Memory B cell (primary cell): ENCODE measurements around the gene IDH3B.

Experiments
- ATAC-seq: fragments of 150-1000 bp; cut with Tn5 transposase; 2 replicates; pipeline ENCODE4 v1.10.0; 2021; ENCODE audit warnings: low read depth, mild to moderate bottlenecking, moderate library complexity
- DNase-seq, 2 donors: peaks; one replicate each; pipeline ENCODE4 v3.0.0; 2022; ENCODE audit warnings: low spot score in 2 of 2
- H3K27ac Mint-ChIP-seq: one replicate; pipeline ENCODE4 v1.8.0; 2022; ENCODE audit warnings: mild to moderate bottlenecking, moderate library complexity, mixed read lengths
- H3K27me3 Mint-ChIP-seq: one replicate; pipeline ENCODE4 v1.8.0; 2022; ENCODE audit warnings: mixed read lengths
- H3K36me3 Mint-ChIP-seq: one replicate; pipeline ENCODE4 v1.8.0; 2022; ENCODE audit warnings: mild to moderate bottlenecking, mixed read lengths
- H3K4me1 Mint-ChIP-seq: one replicate; pipeline ENCODE4 v1.8.0; 2022; ENCODE audit warnings: mixed read lengths
- H3K4me3 Mint-ChIP-seq: one replicate; pipeline ENCODE4 v1.8.0; 2022; ENCODE audit warnings: mild to moderate bottlenecking, moderate library complexity, mixed read lengths
- H3K9me3 Mint-ChIP-seq: one replicate; pipeline ENCODE4 v1.8.0; 2022; ENCODE audit warnings: mixed read lengths

Gene IDH3B

DNA sequence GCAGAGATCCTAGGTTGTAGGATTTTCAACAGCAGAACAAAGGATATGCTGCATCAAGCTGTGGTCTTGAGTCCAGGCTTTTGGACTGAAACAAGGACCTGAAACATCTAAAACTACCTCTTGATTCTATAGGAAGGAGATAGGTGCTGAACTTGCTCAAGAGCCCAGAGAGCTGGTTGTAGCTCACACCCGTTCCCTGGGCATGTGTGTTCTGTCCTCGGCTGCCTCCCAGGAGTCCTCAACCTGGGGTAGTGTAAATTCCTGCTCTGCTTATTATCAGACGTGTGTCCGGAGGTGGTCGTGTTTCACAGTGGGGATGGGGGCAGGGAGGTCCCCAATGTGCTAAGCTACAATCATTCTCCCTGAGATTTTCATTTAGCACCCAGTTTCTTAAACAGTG lies 6.8 kb downstream of the IDH3B start:
- no peak overlapping the region for H3K4me3 Mint-ChIP-seq

DNA sequence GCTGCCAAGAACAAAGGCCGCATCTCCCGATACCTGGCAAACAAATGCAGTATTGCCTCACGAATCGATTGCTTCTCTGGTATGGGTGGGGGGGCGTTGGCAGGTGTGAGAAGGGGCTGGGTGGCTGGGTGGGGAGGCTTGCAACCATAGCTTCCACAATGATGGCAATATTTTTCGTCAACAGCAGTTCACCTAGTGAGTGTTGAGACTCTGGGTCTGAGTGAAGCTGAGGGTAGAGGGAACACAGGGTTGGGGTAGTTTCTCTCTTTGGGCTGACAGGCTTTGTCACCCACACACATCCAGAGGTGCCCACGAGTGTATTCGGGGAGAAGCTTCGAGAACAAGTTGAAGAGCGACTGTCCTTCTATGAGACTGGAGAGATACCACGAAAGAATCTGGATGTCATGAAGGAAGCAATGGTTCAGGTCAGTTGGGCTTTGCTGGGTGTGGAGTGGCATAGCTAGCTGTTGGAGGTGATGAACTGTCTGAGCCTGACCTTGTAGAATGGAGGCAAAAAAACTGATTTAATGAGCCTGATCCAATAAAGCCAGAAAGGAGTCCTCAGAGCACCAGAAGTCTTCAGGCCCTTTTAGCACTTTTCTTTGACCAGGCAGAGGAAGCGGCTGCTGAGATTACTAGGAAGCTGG lies 7.4 kb downstream of the IDH3B start:
- peaks cover 51% of the 10 kb centered on the region for H3K36me3 Mint-ChIP-seq
- no peak for ATAC-seq
- peak overlapping the region; percentile 12 for H3K27ac Mint-ChIP-seq
- H3K4me1 Mint-ChIP-seq, result peaks cover 18% of the 10 kb centered on the region
- no peaks in the 10 kb centered on the region for H3K9me3 Mint-ChIP-seq
- H3K27me3 Mint-ChIP-seq, result no peaks in the 10 kb centered on the region
- no peak overlapping the region for H3K4me3 Mint-ChIP-seq
- DNase-seq, result no peak

More for the DNA sequence above, 6.8 kb downstream of the IDH3B start:
- Mint-ChIP-seq H3K4me1 (peaks cover 20% of the 10 kb centered on the region), H3K27me3 (no peaks in the 10 kb centered on the region), H3K9me3 (no peaks in the 10 kb centered on the region), H3K36me3 (peaks cover 57% of the 10 kb centered on the region), H3K27ac (no peak overlapping the region)
- ATAC-seq (no peak), DNase-seq (no peak)

DNA sequence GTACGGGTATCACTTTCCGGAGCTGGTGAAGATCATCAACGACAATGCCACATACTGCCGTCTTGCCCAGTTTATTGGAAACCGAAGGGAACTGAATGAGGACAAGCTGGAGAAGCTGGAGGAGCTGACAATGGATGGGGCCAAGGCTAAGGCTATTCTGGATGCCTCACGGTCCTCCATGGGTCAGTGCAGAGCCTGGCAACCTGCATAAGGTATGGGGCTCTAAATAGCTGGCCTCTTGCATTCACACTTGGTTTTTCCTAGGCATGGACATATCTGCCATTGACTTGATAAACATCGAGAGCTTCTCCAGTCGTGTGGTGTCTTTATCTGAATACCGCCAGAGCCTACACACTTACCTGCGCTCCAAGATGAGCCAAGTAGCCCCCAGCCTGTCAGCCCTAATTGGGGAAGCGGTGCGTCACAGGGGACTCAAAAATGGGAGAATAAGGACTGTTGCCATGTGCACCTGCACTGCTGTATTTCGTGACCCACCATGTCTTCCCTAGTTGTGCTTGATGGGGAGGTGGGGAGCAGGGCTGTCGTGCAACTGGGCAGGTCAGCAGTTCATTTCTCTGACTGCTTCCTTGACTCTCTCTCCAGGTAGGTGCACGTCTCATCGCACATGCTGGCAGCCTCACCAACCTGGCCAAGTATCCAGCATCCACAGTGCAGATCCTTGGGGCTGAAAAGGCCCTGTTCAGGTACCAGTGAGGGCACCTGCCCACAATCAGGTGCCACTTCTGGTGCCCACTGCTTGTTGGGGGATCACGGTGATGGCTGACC lies 8.5 kb downstream of the IDH3B start:
- no peaks in the 10 kb centered on the region for H3K27me3 Mint-ChIP-seq
- no peak overlapping the region for H3K4me3 Mint-ChIP-seq
- H3K4me1 Mint-ChIP-seq, result peaks cover 18% of the 10 kb centered on the region
- no peak overlapping the region for H3K27ac Mint-ChIP-seq
- no peaks in the 10 kb centered on the region for H3K9me3 Mint-ChIP-seq
- DNase-seq (no peak), ATAC-seq (no peak)
- peaks cover 46% of the 10 kb centered on the region for H3K36me3 Mint-ChIP-seq

DNA sequence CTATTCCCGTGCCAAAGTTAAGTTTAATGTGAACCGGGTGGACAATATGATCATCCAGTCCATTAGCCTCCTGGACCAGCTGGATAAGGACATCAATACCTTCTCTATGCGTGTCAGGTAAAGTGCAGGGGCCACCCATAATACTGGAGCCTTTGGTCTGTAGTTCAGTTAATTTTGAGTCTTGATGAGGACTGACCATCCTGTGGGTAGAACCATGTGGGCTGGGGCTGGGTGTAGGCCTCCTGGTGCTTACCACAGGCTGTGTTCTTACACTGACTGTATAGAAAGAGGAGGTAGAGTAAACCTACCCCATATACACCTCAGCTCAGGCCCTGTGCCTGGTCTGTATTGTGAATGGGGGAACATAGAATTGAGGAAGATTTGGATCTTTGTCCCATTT lies 9.2 kb downstream of the IDH3B start:
- Mint-ChIP-seq H3K4me1 (peaks cover 18% of the 10 kb centered on the region), H3K36me3 (peaks cover 41% of the 10 kb centered on the region), H3K27me3 (no peaks in the 10 kb centered on the region), H3K9me3 (no peaks in the 10 kb centered on the region), H3K27ac (peak overlapping the region; percentile 90), H3K4me3 (peak overlapping the region; percentile 91)
- DNase-seq (no peak), ATAC-seq (no peak)

DNA sequence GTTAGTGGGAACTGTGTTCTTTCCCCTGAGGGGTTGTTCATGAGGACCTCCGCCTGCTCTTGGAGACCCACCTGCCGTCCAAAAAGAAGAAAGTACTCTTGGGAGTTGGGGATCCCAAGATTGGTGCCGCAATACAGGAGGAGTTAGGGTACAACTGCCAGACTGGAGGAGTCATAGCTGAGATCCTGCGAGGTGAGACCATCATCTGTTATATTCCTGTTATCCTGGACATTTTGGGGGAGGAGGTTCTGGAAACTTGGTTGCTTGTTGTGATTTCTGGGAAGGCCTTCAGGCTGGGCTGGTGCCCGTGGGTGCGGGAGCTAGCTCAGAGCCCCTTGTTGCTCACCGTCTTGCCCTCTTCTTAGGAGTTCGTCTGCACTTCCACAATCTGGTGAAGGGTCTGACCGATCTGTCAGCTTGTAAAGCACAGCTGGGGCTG lies 9.6 kb downstream of the IDH3B start:
- H3K9me3 Mint-ChIP-seq, result no peaks in the 10 kb centered on the region
- peaks cover 37% of the 10 kb centered on the region for H3K36me3 Mint-ChIP-seq
- peaks cover 18% of the 10 kb centered on the region for H3K4me1 Mint-ChIP-seq
- peak overlapping the region; percentile 90 for H3K27ac Mint-ChIP-seq
- H3K4me3 Mint-ChIP-seq, result peak overlapping the region; percentile 91
- ATAC-seq, result no peak
- no peaks in the 10 kb centered on the region for H3K27me3 Mint-ChIP-seq
- DNase-seq, result no peak

DNA sequence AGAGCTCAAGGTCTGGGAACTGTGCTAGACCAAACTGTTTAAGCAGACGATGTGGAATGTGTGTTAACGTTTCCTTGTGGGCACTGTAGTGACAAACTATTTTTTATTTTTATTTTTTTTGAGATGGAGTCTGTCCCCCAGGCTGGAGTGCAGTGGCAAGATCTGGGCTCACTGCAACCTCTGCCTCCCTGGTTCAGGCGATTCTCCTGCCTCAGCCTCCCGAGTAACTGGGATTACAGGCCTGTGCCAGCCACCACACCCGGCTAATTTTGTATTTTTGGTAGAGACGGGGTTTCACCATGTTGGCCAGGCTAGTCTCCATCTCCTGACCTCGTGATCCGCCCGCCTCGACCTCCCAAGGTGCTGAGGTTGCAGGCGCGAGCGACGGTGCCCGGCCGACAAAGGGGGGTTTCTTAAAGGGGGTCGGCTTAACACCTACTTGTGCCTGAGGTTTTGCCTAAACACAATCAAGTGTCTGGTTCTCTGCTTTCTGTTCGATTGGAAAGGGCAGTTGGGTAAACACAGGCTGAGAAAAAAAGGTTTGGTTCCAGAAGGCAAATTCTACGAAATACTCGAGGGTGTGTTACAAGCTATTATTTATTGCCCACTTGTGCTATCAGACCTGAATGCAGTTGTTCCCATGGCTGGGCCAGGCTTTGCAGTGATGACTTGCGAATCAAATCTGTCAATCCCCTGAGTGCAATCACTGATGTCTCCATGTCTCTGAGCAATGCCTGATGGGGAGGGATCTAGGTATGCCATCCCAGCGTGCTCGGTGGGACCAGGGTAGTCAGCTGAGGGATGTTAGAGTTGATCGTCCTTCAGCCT lies 10.2 kb downstream of the IDH3B start:
- DNase-seq (no peak), ATAC-seq (no peak)
- Mint-ChIP-seq H3K36me3 (peaks cover 33% of the 10 kb centered on the region), H3K27ac (peak overlapping the region; percentile 90), H3K9me3 (no peaks in the 10 kb centered on the region), H3K4me3 (peak overlapping the region; percentile 91), H3K4me1 (peaks cover 14% of the 10 kb centered on the region), H3K27me3 (no peaks in the 10 kb centered on the region)

DNA sequence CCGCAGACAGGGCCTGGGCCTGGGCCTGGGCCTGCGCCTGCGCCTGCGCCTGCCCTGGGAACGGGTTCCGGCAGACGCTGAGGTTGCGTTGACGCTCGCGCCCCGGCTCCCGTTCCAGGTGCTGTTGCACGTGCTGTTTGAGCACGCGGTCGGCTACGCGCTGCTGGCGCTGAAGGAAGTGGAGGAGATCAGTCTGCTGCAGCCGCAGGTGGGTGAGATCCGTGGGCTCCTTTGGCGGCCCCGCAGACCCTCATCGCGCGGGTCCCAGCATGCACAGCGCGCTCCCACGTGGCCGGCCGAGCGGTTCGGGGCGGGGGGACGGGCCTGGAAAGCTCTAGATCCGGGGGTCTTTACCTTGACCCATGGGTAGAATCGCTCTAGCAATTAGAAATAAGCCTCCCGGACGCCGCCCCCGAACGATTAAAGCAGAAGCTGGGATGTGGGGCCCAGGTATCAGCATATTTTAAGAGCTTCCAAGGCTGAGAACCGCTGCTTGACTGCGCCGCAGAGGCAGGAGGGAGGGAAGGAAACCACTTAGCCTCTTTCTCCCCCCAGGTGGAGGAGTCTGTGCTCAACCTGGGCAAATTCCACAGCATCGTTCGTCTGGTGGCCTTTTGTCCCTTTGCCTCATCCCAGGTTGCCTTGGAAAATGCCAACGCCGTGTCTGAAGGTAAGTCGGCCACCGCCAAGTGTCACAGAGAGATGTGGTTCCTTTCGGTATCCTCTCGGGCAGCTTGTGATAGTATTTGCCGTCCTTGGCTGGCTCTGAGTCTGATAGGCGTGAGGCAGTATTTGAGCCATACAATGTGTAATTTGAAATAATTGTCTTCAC lies 11.1 kb downstream of the IDH3B start:
- ATAC-seq (peak; percentile 64), DNase-seq (peak in 1 of 2 donors; percentile 56)
- Mint-ChIP-seq H3K9me3 (no peaks in the 10 kb centered on the region), H3K4me3 (peak overlapping the region; percentile 91), H3K27ac (peak overlapping the region; percentile 90), H3K36me3 (peaks cover 26% of the 10 kb centered on the region), H3K27me3 (no peaks in the 10 kb centered on the region), H3K4me1 (peaks cover 11% of the 10 kb centered on the region)

DNA sequence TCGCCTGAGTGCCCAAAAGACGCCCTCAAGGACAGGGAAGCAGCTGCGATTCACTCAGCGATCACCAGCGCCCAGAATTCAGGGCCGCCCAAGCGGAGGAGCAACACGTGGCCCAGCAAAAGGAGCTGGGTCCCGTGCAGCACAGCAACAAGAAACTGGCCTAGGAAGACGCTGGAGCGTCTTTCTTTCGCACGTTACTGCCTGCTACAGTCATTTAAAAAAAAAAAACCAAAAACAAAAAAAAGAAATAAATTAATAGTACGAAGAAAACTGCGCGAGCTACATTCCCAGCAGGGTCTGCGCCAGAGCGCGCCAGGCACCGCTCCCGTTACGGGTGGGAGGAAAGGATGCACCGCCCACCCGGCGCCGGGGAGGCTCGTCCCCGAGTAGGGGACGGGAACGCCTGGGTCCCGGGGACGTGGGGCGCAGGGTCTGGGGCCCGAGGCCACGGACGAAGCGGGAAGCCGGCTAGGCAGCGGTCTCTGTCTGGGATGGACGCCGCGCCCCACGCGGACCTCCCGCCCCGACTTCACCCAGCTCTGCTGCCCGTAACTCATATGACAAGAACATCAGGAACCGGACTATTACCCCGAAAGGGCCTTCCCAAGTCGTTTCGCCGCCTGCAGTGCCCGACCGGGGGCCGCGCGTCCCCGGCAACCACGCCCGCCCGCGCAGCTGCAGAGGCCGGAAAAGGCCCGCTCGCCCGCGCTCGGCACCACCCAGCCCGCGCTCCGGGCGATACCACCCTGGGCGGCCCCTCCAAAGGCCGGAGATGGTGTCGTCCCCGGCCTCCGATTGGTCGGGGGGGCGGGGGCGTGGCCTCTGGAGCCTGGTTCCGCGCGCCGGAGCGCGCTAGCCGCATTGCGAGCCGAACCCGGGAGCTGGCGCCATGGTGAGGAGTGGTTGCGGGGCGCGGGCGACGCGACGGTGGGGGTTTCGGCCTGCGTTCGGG lies 12.0 kb downstream of the IDH3B start, which contains the start of gene NOP56:
Gene NOP56, plus strand, starts transcription at position 861 of the 952 bp plus-strand sequence. Its CDS starts 29 bp downstream, at position 890.
- Mint-ChIP-seq H3K4me3 (peak within 1 kb of the TSS; percentile 91), H3K27me3 (no peaks in the 10 kb centered on the region), H3K36me3 (peaks cover 20% of the 10 kb centered on the region), H3K4me1 (peaks cover 14% of the 10 kb centered on the region), H3K9me3 (no peaks in the 10 kb centered on the region), H3K27ac (peak within 1 kb of the TSS; percentile 90)
- ATAC-seq (peak; percentile 81), DNase-seq (peak; percentile 97 to 98)

DNA sequence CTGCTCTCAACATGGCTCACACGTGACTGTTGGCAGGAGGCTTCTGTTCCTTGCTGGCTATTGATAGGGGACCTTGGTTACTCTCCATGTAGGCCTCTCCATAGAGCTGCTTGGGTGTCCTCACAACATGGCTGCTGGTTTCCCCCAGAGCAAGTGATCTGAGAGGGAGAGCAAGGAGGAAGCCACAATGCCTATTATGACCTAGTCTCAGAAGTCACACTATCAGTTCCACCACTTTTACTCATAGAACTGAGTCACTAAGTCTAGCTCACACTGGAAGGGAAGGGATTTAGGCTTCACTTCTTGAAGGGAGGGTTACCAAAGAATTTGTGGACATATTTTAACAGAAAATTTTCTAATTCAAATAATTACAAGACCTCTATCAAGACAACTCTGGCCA lies 20.3 kb downstream of the IDH3B start:
- no peak overlapping the region for H3K27ac Mint-ChIP-seq
- no peak for ATAC-seq
- no peaks in the 10 kb centered on the region for H3K27me3 Mint-ChIP-seq
- no peak overlapping the region for H3K4me3 Mint-ChIP-seq
- DNase-seq, result no peak
- H3K4me1 Mint-ChIP-seq, result peaks cover 3% of the 10 kb centered on the region
- H3K36me3 Mint-ChIP-seq, result peaks cover 10% of the 10 kb centered on the region
- no peaks in the 10 kb centered on the region for H3K9me3 Mint-ChIP-seq

GRCh38 chr20:2640899-2641298 lies 23.1 kb downstream of the IDH3B start:
- DNase-seq (no peak), ATAC-seq (no peak)
- Mint-ChIP-seq H3K9me3 (no peaks in the 10 kb centered on the region), H3K4me3 (no peak overlapping the region), H3K27me3 (no peaks in the 10 kb centered on the region), H3K36me3 (peaks cover 10% of the 10 kb centered on the region), H3K27ac (no peak overlapping the region), H3K4me1 (no peaks in the 10 kb centered on the region)

GRCh38 chr20:2640260-2640659 lies 23.8 kb downstream of the IDH3B start:
- Mint-ChIP-seq H3K4me1 (no peaks in the 10 kb centered on the region), H3K27me3 (no peaks in the 10 kb centered on the region), H3K9me3 (no peaks in the 10 kb centered on the region), H3K27ac (no peak overlapping the region), H3K4me3 (no peak overlapping the region), H3K36me3 (peaks cover 10% of the 10 kb centered on the region)
- no peak for DNase-seq
- no peak for ATAC-seq

GRCh38 chr20:2637246-2637645 lies 26.8 kb downstream of the IDH3B start:
- Mint-ChIP-seq H3K4me1 (no peaks in the 10 kb centered on the region), H3K9me3 (no peaks in the 10 kb centered on the region), H3K27me3 (no peaks in the 10 kb centered on the region), H3K4me3 (no peak overlapping the region), H3K36me3 (peaks cover 7% of the 10 kb centered on the region), H3K27ac (no peak overlapping the region)
- DNase-seq, result no peak
- ATAC-seq, result no peak
